ENCODE measurements around the gene LRRC56.
A peak's percentile ranks its signal among the peaks of the same experiment; 100 is the strongest.

The LRRC56 gene

DNA sequence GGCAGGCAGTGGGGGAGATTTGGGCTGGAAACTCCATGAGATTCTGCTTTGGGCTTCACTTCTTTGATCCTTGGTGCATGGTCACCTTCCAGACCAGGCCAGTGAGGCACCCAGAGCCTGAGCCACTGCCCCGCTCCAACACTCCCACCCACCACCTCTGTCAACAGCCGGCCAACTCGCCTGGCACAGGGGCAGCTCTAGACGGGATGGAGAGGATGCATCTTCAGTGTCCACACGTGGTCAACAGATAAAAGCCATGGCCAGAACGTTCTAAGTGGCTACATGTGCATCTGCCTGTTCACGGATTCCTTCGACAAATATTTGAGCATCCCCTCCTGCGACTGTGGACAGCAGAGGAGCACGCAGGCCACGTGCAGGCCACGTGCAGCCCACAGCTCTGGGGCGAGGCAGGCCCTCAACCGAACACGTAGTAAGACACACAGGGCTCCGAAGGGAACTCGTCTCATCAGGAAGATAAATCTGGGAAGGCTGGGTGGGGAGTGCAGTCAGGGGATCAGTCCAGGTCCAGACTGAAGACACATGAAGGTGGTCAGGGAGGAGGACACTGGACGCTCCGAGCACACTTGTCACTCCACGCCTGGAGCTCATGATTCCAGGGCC lies 1.2 kb downstream of the LRRC56 start:
- no peak for DNase-seq (ENCODE audit: low read depth in 2 of 2, low spot score in 1 of 2)

DNA sequence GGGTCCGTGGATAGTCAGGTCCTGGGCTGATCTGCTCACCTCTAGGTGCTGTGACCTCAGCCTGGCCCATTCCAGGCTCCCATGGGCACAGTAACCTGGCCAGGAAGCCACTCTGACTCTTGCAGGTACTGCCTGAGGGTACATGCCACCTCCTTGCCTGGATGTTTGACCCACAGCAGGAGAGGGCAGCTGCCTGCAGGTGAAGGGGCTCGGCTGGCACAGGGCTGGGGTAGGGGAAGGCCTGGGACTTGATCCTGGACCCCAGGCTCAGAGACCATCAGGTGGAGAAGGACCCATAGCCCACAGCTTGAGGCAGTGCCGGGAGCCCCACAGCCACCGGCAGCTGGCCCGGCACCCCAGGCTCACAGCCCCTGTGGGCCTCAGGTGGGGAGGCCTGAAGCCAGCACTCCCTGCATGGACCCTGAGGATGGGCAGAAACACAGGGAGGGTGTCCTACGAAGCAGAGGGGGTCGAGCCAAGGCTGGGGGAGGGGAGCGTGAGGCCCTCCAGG lies 2.7 kb downstream of the LRRC56 start:
- no peak for DNase-seq (ENCODE audit: low read depth in 2 of 2, low spot score in 1 of 2)

DNA sequence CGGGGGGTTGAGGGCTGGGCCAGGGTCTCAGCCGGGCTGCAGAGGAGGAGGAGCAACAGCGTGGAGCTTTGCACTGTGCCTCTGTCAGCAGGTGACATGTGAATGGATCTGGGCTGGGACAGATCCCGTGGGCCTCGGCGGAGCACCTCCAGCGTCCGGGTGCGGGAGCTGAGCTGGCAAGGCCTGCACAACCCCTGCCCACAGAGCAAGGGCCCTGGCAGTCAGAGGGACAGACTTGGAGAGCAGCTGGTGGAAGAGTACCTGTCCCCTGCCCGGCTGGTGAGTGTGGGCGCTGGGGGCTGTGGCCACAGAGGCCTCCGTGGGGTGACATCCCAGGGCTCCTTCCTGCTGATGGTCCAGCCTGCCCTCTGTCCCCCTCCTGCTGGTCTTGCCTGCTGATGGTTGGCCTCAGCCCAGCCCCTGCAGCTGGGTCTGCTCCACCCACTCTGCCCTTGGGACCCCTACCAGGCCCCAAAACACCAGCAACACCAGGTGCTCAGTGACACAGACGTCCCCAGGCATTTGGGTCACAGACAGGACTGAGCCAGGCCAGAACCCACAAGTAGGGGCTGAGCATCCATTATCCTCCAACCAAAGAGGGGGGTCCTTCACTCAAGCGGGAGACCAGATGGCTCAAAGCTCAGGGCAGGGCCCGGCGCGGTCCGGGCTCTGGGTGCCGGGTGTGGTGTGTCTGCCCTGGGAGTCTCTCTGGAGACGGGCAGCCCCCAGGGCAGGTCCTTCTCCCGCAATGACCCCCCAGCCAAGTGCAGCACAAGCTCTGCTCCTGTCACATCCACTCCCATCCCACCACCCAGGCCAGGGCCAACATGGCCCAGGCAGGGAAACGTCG lies 3.5 kb downstream of the LRRC56 start:
- no peak for DNase-seq (ENCODE audit: low read depth in 2 of 2, low spot score in 1 of 2)

DNA sequence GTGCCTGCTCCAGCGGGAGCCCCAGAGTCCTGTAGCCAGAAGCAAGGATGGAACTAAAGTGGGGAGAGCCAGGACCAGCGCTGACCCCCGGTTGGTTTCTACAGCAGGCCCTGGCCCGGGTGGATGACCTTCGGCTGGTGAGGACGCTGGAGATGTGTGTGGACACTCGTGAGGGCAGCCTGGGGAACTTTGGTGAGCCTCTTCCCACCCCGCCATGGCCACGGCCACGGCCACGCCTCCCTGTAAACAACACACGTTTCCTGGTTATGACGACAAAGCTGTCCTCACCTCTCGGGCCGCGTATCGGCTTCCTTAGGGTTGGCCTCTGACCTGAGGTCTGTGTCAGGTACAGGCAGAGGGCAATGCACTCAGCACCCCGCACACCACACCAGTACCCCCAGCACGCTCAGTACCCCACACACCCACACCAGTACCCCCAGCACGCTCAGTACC lies 4.1 kb downstream of the LRRC56 start:
- no peak for DNase-seq (ENCODE audit: low read depth in 2 of 2, low spot score in 1 of 2)

DNA sequence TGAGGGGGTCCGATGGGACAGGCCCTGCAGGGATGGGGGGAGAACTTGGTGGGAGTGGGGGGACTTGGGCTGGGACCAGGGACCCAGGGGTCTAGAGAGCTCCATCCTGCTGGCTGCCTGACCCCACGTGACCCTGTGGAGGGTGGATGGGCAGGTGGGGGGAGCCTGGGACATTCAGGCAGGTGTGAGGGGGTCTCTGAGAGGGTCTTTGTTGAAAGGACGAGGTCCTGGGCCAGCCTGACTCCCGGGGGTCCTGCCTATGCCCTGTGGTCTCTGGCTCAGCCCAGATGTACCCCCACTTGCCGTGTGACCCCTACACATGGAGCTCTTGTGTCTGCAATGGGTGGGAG lies 7.5 kb downstream of the LRRC56 start:
- DNase-seq (ENCODE audit: low read depth in 2 of 2, low spot score in 1 of 2) = no peak

DNA sequence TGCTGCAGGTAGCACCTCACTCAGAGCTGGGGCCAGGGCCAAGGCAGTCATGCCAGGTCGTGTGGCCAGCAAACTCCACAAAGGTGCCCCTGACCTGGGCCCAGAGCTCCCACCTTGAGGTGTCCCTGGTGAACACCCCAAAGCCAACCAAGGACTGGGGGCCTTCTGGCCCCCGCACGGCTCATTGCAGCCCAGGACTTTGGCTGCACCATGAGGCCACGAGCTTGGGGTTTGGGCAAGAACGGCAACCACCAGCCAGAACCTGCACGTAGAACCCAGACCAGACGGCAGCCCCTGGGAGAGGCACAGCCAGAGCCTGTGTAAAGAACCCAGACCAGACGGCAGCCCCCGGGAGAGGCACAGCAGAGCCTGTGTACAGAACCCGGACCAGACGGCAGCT lies 7.8 kb downstream of the LRRC56 start:
- DNase-seq (ENCODE audit: low read depth in 2 of 2, low spot score in 1 of 2) = no peak

DNA sequence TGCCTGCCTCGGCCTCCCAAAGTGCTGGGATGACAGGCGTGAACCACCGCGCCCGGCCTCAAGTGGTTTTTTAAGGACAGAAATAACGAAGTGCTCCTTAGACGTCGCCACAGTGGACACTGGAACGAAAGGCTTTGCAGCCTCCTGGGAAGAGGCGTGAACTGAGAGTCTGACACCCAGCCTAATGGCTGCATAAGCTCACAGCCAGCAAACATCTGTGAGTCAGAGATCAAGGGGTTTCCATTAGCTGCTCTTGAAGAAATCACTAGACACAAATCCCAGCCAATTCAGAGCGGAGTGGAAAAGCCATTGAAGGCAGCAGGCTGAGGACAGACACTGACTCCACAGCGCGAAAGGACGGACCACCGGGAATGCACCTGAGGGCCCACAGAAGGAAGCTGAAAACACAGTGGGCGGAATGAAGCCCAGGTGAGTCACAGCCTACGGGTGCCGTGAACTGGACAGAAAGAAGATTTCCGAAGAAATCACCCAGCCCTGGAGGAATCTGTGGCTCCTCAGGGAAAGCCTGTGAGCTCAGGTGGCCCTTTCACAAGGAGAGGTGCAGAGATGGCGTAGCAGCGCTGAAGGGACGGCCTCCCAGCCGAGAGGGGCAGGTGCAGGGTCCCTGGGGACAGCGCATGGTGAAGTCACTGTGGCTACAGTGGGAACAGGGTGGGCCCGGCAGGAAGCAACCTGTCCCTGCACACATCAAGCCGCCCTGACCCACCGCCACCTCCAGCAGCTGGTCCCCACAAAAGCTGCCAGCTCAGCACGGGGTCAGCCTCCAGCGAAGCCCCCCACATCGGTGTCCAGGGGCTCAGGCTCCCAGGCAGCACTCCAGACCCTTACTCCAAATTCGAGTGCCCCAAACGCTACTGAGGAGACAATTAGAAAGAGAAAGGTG lies 11.6 kb downstream of the LRRC56 start:
- DNase-seq (ENCODE audit: low read depth in 2 of 2, low spot score in 1 of 2) = no peak

DNA sequence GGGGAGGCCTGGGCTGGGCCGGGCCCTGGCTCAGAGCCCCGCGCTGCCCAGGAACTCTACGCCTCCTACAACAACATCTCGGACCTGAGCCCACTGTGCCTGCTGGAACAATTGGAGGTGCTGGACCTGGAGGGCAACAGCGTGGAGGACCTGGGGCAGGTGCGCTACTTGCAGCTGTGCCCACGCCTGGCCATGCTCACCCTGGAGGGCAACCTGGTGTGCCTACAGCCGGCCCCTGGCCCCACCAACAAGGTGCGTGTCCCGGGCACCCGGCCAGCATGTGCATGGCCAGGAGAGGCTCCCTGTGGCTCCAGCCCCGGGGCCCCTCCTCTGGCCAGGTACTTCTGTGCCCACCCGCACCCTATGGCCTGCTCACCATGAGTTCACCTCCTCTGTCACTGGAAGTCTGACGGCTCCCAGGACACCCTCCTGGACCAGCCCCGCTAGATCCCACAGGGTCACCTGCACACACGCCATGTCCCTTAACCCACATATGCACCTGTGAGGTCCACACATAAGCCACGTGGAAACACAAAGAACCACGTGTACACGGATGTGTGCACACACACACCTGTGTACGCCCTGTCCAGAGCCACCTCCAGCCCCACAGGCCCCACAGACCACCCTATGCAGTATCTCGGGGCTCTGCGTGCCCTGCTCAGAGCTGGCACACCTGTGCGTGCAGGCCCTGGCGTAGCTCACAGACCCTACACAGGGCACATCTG lies 12.9 kb downstream of the LRRC56 start:
- no peak for DNase-seq (ENCODE audit: low read depth in 2 of 2, low spot score in 1 of 2)

DNA sequence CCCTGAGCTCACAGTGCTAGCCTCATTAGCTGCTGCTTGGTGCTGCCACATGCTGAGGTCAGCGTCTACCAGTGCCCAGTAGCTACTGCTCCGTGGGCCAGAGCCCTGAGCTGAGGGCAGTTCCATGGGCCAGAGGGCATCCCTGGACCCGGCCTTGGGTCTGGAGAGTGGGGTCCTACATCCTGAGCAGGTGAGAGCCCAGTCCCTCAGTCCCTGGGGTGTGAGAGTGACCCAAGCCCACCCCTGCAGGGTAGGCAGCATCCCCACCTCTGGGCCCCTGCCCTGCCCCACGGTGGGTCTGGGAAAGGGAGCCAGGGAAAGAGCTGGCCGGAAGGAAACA lies 13.4 kb downstream of the LRRC56 start:
- no peak for DNase-seq (ENCODE audit: low read depth in 2 of 2, low spot score in 1 of 2)

DNA sequence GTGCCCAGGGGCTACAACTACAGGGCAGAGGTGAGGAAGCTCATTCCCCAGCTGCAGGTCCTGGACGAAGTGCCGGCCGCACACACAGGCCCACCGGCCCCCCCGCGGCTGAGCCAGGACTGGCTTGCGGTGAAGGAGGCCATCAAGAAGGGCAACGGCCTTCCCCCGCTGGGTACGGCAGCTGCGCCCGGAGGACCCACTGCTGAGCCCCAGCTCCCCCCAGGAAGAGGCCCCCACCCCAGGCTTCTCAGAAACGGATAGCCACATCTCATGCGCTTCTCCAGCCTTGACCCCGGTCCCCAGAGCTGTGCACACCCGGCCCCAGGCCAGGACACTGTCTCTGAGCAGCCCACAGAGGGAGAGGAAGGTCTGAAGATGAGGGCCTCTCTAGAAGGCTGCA lies 13.8 kb downstream of the LRRC56 start:
- no peak for DNase-seq (ENCODE audit: low read depth in 2 of 2, low spot score in 1 of 2)

DNA sequence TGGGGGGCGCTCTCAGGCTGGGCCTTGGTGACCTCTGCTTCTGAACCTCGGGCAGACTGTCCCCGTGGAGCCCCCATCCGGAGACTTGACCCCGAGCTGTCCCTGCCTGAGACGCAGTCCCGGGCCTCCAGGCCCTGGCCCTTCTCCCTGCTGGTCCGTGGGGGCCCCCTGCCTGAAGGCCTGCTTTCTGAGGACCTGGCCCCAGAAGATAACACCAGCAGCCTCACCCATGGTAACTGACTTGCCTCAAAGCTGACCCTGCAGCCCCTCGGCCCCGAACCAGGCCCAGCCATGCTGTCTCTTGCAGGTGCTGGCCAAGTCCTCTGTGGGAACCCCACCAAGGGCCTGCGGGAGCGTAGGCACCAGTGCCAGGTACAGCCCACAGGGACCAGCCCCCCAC lies 14.3 kb downstream of the LRRC56 start:
- no peak for DNase-seq (ENCODE audit: low read depth in 2 of 2, low spot score in 1 of 2)

DNA sequence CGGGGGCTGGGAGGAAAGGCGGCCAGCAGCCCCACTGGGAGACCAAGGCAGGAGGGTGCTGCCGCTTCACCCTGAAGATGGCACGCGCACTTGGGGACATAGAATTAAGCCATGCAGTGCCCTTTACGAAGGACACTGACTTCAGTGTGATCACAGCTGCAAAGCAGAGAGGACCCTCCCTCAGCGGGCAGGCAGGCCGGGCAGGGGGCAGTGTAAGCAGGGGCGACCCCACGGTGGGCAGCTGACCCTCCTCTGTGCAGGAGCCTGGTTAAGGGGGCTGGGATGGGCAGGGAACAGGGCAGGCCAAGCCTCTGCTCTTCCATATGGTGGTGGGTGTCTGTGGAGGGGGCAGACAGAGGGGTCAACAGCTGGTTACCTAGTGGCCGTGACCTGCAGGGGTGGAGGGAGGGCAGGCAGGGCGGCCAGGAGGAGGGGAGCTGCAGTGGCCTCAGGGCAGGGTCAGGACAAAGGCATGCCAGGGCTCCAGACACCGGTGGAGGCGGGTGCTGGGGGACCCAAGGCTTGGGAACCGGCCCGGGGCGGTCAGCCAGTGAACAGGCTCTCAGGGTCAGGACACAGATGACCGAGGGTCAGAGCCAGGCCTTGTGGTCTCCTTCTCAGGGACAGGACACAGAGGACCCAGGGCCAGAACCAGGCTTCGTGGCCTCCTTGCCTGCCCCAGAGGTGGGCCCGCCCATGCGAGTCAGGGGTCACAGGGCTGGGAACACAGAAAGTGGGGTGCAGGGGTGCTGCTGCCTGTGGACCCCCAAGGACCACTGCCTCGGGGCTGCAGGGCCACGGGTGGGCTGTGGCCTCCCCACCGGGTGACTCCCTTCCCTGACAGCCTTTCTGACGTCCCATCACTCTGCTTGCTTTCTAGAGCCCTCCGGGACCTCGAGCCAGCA lies 16.0 kb downstream of the LRRC56 start:
- DNase-seq (ENCODE audit: low read depth in 2 of 2, low spot score in 1 of 2) = no peak

DNA sequence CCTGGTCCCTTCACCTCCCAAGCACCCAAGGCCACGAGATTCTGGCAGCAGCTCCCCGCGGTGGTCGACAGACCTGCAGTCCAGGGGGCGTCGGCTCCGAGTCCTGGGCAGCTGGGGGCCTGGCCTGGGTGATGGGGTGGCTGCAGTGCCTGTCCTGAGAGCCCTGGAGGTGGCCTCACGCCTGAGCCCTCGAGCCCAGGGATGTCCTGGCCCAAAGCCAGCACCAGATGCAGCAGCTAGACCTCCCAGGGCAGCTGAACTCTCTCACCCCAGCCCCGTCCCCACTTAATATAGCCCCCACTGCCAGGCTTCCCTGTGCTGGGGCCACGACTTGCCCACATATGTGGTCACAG lies 16.6 kb downstream of the LRRC56 start:
- DNase-seq (ENCODE audit: low read depth in 2 of 2, low spot score in 1 of 2) = no peak

DNA sequence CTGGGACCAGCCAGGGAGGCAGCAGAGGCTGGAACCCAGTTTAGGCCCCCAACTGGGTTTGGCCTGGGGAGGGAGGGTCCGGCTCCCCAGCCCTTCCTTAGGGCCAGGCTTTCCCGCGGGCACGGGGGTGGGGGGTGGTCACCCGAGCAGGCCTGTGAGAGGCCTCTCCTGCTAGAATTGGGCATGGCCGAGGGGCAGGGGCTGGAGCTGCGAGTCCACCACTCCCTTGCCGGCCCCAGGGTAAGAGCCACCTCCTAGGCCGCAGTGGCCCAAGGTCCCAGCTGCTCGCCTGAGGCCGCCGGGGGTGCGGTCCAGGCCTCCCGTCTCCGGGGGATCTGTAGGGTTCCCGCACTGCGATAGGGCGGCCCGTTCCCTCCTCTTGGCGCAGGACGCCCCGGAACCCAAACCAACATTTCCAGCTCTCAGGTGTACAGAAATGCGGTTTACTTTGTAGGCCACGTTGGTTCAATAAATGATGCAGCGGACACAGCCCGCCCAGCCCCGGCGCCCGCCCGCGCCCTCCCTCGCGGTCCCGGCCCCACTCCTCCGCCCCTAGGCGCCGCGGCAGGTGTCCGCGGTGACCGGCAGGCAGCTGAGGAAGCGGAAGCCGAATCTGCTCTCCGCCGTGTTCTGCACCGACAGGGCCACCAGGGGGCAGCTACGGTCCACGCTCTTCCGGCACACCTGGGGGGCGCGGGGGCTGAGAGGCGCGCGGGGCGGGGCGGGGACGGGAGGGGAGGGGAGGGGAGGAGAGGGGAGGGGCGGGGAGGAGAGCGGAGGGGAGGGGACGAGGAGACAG lies 17.3 kb downstream of the LRRC56 start:
- DNase-seq (ENCODE audit: low read depth in 2 of 2, low spot score in 1 of 2) = peak in 1 of 2 donors; percentile 54

DNA sequence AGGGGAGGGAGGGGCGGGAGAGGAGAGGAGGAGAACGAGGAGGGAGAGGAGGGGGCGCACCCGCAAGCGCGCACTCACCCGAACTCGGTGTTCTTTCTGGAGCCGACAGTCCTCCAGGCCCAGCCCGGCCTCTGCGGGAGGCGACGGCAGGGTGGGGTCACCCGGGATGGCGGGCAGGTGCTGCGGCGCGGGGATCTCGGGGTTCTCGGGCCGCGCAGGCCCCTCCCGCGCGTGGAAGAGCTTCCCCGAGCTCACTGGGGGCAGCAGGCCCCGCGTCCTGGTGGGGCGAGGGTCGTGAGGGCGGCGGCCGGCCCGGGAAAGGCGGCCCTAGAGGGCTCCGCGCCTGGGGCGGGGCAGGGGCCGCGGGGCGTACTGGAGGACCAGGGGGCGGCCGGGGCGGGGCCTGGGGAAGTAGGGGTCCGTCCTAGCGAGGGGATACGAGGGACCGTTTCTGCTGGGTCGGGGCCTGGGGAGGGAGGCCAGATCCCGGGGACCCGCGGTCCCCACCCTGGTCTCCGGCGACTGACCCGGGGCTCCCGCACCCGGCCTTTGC lies 18.0 kb downstream of the LRRC56 start:
- no peak for DNase-seq (ENCODE audit: low read depth in 2 of 2, low spot score in 1 of 2)

DNA sequence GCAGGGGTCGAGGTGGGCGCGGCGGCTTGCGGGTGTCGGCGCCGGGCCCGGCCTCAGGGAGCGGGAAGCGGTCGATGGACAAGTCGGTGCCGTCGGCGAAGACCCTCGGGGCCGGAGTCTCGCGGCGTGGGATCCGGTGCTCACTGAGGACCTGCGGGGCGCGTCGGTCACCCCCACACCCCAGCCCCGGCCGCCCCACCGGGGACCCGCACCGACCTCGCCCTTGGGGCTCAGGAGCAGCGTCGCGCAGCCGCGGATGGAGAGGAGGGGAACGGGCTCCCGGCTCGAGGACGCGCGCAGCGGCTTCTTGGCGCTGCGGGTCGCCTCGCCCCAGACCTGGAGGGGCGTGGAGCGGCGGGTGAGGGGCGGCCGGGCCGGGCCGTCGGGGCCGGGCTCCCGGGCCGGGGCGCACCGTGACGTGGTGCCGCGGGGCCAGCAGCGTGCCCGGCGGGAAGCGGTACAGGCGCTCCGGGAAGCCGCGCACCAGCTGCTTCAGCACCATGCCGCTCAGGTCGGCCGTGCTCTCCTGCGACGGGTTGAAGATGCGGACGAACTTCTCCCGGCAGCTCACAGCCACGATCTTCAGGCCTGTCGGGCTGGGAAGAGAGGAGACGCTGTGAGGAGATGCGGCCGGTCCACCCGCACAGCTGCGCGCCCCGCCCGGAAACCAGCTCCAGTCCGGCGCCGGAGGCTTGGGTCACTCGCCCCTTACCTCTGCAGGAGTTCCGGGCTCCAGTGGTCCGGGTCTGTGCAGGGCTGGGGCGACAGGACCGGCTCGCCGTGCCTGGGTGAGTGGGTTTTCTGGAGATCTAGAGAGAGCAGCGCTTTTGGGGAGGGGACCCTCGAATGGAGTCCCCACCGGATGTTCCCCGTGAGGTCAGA lies 18.7 kb downstream of the LRRC56 start:
- DNase-seq (ENCODE audit: low read depth in 2 of 2, low spot score in 1 of 2) = no peak

DNA sequence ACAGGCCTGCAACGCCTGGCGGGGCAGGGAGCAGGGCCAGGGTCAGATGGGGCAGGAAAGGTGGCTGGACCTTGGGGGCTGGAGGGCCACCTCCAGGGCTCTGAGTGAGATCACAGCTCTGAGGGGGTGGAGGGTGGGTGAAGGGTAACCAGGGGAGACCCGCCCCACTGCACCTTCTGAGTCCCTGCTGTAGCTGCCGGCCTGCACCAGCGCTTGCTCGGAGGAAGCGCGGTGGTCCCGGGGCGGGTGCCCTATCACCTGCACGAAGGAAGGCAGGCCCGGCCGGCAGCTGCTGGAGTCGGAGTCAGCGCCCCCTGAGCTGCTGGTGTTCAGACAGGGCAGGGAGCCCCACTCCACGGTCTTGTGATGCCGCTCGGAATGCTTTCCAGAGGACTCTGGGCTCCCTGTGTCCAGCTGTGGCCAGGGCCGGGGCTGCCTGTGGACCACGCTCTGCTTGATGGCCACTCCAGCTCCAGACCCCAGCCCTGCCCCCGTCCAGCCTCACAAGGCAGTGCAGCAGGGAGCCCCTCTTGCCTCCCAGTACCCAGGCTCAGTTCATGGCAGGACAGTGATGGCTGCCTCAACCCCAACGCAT lies 19.4 kb downstream of the LRRC56 start:
- no peak for DNase-seq (ENCODE audit: low read depth in 2 of 2, low spot score in 1 of 2)

Measured in stimulated activated CD8-positive, alpha-beta memory T cell treated with anti-CD3 and anti-CD28 coated beads, Interleukin-4, amount 100 ng/mL, for 1 hour (primary cell).